GM19324 (cell line): ENCODE data around the gene GABRR1.

Experiments used
- ATAC-seq: cut with Tn5 transposase; IDR thresholded peaks from one replicate; pipeline ENCODE4 v1.9.1; 2021; ENCODE audit warnings: mild to moderate bottlenecking, moderate library complexity; ENCODE audit not compliant: unreplicated experiment, low FRiP score

Gene GABRR1

DNA sequence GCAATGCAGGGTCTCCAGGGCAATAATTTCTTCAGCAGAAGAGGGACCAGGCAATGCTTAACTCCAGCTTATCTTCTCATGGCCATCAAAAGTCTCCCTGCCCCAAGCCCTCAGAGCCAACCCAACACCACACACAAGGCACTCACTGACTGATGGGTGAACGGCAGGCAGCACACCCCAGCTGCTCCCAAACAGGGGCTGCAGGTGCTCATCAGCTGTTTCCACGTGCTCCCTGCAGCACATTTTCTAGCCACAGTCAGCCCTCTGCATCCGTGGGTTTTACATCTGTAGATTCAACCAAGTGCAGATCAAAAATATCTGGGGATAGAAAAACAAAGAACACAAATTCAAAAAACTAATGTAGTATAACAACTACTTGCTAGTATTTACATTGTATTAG is 4.0 kb upstream of the GABRR1 start:
- no peak for ATAC-seq

- no peak for ATAC-seq
These were observed 747 bp downstream of the GABRR1 start for GRCh38 chr6:89216411-89216810.

GRCh38 chr6:89215391-89215790 is 1.8 kb downstream of the GABRR1 start:
- ATAC-seq, result no peak

GRCh38 chr6:89214197-89214596 is 3.0 kb downstream of the GABRR1 start:
- ATAC-seq, result no peak

GRCh38 chr6:89212472-89212871 is 4.7 kb downstream of the GABRR1 start:
- no peak for ATAC-seq

- ATAC-seq, result no peak
These were observed 7.7 kb downstream of the GABRR1 start for GRCh38 chr6:89209457-89209856.

DNA sequence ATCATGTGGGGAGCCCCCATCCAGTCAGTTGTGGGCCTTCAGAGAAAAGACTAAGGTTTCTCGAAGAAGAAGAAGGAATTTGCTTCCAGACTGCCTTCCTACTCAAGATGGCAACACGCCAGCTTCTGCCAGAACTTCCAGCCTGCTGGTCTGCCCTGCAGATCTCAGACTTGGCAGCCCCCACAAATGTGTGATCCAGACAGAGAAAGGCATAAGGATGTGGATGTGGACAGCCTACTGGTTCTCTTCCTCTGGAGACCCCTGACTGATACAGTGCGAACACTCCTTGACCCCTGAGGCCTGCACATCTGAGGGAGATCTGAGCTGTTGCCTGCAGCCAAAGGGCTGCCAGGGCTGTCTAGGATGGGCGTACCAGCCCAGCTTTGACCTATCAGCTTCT is 8.6 kb downstream of the GABRR1 start:
- ATAC-seq, result no peak

- ATAC-seq, result no peak
These were observed 11.3 kb downstream of the GABRR1 start for GRCh38 chr6:89205819-89206218.

DNA sequence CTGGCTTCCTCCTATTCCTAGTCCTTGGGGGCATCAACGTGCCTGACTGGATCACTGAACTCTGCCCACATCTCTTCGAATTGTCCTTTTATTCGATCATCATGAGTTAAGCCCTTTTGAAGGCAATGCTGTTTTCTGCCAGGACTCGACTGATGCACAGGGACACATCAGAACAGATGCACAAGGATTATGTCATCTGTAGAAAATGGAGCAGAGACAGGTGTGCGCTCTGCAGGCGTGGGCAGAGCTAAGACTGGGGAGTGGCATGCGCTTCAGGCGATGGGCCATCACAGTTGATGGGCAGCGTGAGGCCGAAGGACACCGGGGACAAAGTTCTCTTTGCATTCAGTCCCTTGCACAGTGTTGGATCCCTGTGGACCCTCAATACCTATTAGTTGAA is 13.1 kb downstream of the GABRR1 start:
- no peak for ATAC-seq

- no peak for ATAC-seq
These were observed 16.4 kb downstream of the GABRR1 start for GRCh38 chr6:89200706-89201215.

GRCh38 chr6:89199579-89199978 is 17.6 kb downstream of the GABRR1 start:
- ATAC-seq, result no peak

GRCh38 chr6:89198235-89198634 is 18.9 kb downstream of the GABRR1 start:
- no peak for ATAC-seq

- ATAC-seq, result no peak
These were observed 20.0 kb downstream of the GABRR1 start for GRCh38 chr6:89197141-89197540.

- no peak for ATAC-seq
These were observed 22.6 kb downstream of the GABRR1 start for GRCh38 chr6:89194559-89194958.

DNA sequence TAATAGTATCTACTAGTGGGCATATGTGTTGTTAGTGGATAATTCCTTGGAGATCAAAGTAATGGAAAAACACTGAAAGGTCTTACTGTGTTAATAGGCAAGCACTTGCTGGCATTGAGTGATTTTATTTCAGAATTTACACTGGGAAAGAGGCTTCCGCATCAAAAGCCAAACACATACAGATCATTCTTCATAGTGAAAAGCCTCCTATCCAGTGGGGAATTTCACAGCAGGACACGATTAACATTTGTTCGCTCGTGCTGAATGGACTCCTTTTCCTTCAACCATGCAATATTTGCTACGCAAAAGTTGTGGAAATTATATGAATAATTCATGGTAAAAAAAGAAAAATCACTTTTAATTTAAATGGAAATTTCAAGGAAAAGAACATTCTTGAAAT is 26.4 kb downstream of the GABRR1 start:
- ATAC-seq, result no peak

DNA sequence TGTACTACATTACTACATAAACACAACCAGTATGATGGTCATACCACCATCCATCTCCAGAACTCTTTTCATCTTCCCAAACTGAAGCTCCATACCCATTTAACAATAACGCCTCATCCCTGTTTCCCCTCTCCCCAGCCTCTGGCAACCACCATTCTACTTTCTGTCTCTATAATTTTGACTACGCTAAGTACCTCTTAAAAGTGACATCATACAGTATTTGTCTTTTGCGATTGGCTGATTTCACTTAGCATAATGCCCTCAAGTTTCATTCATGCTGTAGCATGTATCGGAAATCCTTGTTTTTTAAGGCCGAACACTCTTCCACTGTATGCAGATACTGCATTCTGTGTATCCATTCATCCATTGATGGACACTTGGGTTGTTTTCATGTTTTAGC is 29.7 kb downstream of the GABRR1 start:
- no peak for ATAC-seq

- no peak for ATAC-seq
These were observed 30.4 kb downstream of the GABRR1 start for GRCh38 chr6:89186762-89187161.

GRCh38 chr6:89184344-89184743 is 32.8 kb downstream of the GABRR1 start:
- ATAC-seq, result no peak

GRCh38 chr6:89183294-89183693 is 33.9 kb downstream of the GABRR1 start:
- ATAC-seq, result no peak

DNA sequence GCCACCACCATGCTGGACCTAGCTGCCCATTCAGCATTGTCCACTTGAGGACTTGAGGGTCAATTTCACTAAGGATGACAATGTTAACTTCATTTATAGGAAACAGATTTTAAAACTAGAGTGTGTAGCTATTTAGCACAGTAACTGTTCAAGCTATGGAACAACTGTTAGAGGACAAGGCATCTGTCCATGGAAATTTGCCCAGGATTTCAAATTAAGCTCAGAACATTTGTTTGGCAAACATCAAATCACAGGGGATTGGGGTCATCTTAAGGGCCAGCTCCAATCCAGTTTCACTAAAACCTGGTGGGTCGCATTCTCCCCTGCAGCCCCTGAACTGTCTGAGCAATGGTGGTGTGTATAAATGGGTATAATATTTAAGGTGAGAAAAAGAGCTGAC is 36.2 kb downstream of the GABRR1 start:
- ATAC-seq, result no peak

- no peak for ATAC-seq
These were observed 37.0 kb downstream of the GABRR1 start for GRCh38 chr6:89180112-89180511.

DNA sequence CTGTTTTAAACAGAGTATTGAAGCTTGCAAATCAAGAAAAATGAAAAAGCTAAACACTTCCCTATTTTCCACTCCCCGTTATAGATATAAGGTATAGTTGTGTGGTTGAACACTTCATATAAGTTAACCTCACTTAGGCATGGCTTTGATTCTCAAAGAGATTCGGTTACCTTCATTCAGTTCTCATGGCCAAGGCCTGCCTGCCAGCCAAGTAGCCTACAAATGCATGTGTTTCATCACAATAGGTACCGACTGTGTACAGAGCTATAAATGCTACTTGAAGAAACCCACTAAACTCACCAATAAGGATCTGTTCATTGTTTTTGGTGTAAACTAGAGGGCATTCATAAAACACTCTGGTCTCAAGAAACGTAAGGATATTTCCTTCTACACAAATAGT is 43.5 kb downstream of the GABRR1 start:
- ATAC-seq, result no peak

- no peak for ATAC-seq
These were observed 45.0 kb downstream of the GABRR1 start for GRCh38 chr6:89172131-89172530.
